Muscle layer of duodenum (tissue), 2 donors: ENCODE data around the gene PLK2.

ENCODE experiments used
- H3K27ac ChIP-seq: one replicate; pipeline ENCODE4 v1.7.0; 2013; ENCODE audit warnings: mild to moderate bottlenecking, low read length
- H3K27me3 ChIP-seq: one replicate; pipeline ENCODE4 v1.7.0; 2013; ENCODE audit warnings: low read depth, mild to moderate bottlenecking, control low read depth, low read length
- H3K36me3 ChIP-seq, 2 donors: one replicate each; pipeline ENCODE4 v1.7.0; 2013; ENCODE audit warnings: low read length in 2 of 2, control low read depth in 1 of 2, mild to moderate bottlenecking in 1 of 2; ENCODE audit not compliant: insufficient read depth in 2 of 2, control insufficient read depth in 1 of 2
- H3K4me1 ChIP-seq, 2 donors: one replicate each; pipeline ENCODE4 v1.7.0; 2013; ENCODE audit warnings: low read length in 2 of 2, mild to moderate bottlenecking in 2 of 2, control low read depth in 1 of 2, moderate library complexity in 1 of 2; ENCODE audit not compliant: insufficient read depth in 2 of 2, control insufficient read depth in 1 of 2
- H3K4me3 ChIP-seq, 2 donors: one replicate each; pipeline ENCODE4 v1.7.0; 2013; ENCODE audit warnings: low read length in 2 of 2, low read depth in 1 of 2, mild to moderate bottlenecking in 1 of 2
- H3K9me3 ChIP-seq, 2 donors: one replicate each; pipeline ENCODE4 v1.7.0; 2013; ENCODE audit warnings: low read length in 2 of 2, control low read depth in 1 of 2, mild to moderate bottlenecking in 1 of 2; ENCODE audit not compliant: control insufficient read depth in 1 of 2
- donor health status: healthy.

Gene PLK2

DNA sequence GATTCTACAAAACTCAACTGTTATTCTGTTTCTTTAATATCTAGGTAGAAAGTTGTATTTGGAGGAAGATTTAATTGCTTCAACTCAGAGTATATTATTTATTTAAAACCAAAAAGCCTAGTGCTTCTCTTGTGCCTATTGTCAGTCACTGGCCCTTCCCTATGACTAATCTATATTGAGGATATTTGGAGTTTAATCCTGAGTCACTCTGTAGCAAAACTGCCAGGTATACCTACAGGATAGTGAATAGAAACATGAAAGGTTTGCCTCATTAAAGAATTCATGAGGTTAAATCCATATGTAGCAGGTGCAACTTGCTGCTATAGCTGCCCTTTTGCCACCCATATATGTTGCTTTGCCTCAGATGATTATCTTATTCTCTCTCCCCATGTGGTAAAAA lies 15.1 kb downstream of the PLK2 start:
- Histone ChIP-seq H3K27me3 (no peaks in the 10 kb centered on the region), H3K4me3 (no peak overlapping the region), H3K27ac (no peak overlapping the region), H3K4me1 (no peaks in the 10 kb centered on the region), H3K36me3 (no peaks in the 10 kb centered on the region), H3K9me3 (peaks cover 0 to 6% of the 10 kb centered on the region in 2 donors)

DNA sequence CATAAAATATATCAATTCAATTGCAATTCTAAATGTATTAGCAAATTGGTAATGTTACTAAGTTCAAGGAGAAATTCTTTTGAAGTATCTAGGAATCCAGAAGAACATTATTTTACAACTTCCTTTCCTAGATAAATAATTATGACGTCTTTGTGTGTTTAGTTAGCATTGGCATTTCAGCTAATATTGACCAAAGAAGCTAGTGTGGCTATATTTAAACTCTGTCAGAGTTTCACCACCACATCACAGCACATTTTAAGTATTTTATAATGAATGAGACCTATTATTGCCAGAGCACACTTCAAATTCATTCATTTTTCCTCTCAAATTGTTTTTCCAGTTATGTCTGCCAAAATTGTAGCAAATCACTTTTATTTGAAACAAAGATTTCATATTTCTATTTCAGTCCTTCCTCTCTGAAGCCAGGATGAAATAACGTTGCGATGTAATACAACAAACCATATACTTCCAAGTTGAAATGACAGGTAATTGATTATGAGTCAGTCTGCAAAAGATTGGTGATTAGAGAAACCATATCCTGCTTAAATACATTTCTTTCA lies 18.9 kb downstream of the PLK2 start:
- Histone ChIP-seq H3K36me3 (no peaks in the 10 kb centered on the region), H3K4me3 (no peak overlapping the region)

DNA sequence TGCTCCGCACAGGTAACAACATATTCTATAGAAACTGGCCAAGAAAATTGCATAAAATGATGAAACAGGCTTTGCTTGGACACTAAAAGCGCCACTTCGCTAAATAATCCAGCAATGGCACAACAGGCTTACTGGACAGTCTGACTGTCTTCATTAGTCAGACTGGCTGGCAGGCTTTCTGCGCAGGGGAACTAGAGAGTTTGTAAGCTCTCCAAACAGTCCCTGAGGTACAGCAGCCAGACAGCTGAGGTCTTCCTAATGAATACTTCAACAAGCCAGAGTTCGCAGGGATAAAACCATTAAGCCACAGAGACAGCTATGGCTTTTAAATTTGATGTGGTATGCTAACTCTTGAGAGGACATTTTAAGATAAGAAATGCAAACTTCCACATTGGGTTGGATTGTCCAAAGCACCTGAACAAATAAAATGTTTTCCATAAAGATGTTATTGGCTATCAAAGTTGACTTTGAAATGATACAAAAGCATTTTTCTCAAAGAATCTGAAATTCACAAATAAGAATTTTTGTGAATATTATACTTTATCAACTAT lies 20.7 kb downstream of the PLK2 start:
- Histone ChIP-seq H3K36me3 (no peaks in the 10 kb centered on the region), H3K4me3 (no peak overlapping the region), H3K27me3 (no peaks in the 10 kb centered on the region), H3K27ac (no peak overlapping the region), H3K9me3 (no peaks in the 10 kb centered on the region), H3K4me1 (no peaks in the 10 kb centered on the region)

More for the DNA sequence above, 18.9 kb downstream of the PLK2 start:
- H3K4me1 ChIP-seq, result no peaks in the 10 kb centered on the region
- H3K27me3 ChIP-seq, result no peaks in the 10 kb centered on the region
- H3K27ac ChIP-seq, result no peak overlapping the region
- H3K9me3 ChIP-seq, result peaks cover 0 to 2% of the 10 kb centered on the region in 2 donors

DNA sequence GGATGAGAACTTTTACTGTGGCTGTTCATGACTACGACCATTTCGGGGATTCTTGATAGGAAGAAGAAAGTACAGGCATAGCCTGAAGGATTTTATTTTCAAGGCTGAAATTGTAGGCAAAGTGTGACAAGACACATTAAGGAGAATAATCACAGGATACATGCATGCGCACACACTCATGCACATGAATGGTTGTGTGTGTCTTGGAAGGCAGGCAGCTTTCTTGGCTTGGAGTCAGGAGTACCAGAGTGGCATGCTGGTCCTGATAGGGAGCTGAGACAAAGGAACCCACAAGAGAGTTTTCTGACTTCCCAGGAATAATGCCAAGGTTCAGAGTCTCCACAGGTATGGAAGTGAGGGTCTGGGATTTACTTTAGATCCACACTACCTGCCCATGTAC lies 22.2 kb downstream of the PLK2 start:
- H3K27me3 ChIP-seq, result no peaks in the 10 kb centered on the region

DNA sequence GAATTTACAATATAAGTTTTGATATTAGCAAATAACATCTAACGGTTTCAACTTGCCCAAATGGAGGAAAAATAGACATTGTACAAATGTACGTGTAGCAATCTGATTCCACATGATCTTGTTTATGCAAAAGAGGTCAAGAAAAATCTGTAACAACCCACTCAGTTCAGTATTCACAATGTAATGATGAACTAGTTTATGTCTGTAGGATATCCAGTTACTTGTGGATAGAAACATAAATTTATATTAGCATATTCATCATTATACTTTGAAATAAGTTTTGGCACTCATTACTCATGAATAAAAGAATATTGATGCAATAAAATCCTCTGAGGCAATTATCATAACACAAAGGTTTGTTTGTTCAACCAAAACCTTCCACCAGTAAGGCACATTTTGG lies 28.1 kb downstream of the PLK2 start:
- Histone ChIP-seq H3K36me3 (no peaks in the 10 kb centered on the region), H3K4me1 (no peaks in the 10 kb centered on the region), H3K27me3 (no peaks in the 10 kb centered on the region), H3K9me3 (no peaks in the 10 kb centered on the region), H3K4me3 (no peak overlapping the region), H3K27ac (no peak overlapping the region)

More for the DNA sequence above, 22.2 kb downstream of the PLK2 start:
- no peak overlapping the region for H3K27ac ChIP-seq
- H3K4me3 ChIP-seq, result no peak overlapping the region
- H3K4me1 ChIP-seq, result no peaks in the 10 kb centered on the region
- H3K9me3 ChIP-seq, result no peaks in the 10 kb centered on the region
- H3K36me3 ChIP-seq, result no peaks in the 10 kb centered on the region

DNA sequence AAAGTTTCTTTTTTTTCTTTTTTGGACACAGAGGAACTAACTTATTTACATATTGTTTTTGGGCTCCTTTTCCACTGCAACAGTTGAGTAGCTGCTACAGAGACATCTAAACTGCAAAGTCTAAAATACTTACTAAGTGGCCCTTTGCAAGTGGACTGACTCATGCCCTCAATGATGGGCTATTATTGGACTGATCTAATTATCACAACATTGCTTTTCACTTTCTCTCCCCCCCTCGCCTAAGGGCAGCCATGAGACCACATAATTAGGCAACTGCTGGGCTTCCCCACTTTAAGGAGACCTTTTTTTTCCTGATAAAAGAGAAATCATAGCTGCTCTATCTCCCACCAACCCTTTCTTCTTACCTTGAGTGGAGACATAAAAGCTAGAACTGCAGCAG lies 47.0 kb downstream of the PLK2 start:
- no peaks in the 10 kb centered on the region for H3K4me1 ChIP-seq
- H3K27ac ChIP-seq, result no peak overlapping the region
- no peak overlapping the region for H3K4me3 ChIP-seq

DNA sequence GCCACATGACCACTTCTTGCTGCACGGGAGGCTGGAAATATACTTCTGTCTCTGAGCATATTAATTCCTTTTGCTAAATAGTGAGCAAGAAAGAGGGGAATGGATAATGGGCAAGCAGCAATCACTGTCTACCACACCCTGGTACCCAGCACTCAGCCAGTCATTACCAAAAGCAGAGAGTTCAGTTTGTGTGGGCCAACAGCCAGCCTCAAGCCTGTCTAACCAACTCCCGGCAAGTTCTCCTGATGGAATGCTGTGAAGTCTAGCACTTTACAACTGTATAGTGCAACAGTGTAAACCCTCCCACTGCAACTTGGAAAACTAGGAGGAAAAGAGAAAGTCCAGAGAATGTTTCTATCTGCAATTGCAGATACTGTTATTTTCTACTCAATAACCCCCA lies 47.8 kb downstream of the PLK2 start:
- Histone ChIP-seq H3K27me3 (no peaks in the 10 kb centered on the region), H3K9me3 (no peaks in the 10 kb centered on the region), H3K36me3 (no peaks in the 10 kb centered on the region), H3K27ac (no peak overlapping the region), H3K4me3 (no peak overlapping the region), H3K4me1 (no peaks in the 10 kb centered on the region)

More for the DNA sequence above, 47.0 kb downstream of the PLK2 start:
- Histone ChIP-seq H3K36me3 (no peaks in the 10 kb centered on the region), H3K9me3 (no peaks in the 10 kb centered on the region), H3K27me3 (no peaks in the 10 kb centered on the region)

DNA sequence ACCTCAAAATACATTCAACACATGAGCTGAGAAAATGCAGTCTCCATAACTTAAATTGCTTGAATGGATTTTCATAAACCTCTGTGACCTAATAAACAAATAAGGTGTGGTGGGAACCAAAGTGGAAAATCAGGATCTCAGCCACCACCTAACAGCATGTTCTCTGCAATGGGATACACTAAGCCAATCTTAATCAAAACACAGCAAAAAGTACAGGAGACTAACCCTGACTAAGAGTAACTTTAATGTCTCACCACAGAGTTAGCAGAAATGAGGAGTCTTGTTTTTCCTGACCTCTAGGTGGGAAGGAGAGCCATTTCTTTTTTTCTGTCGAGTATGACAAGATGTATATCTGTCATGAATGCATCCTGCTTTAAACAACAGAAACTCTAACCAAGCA lies 48.5 kb downstream of the PLK2 start:
- Histone ChIP-seq H3K27me3 (no peaks in the 10 kb centered on the region), H3K4me3 (no peak overlapping the region), H3K9me3 (no peaks in the 10 kb centered on the region), H3K36me3 (no peaks in the 10 kb centered on the region), H3K27ac (no peak overlapping the region), H3K4me1 (no peaks in the 10 kb centered on the region)

DNA sequence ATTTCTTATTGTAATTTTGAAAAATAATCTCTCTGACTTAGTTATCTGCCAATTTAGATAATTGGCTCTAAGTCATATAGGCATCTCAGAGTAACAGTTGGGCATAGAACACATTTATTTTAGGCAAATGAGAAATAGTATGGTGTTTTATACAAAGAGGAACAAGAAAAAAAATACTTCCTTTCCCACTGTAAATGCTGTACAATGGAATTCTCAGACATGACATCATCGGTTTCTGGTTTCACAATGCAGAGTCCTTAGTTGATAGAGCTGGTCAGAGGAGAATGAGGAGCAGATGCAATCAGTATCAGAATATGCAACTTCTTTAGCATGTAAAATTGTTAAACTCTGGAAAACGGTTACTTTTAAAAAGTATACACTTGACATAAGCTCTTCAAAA lies 49.4 kb downstream of the PLK2 start:
- Histone ChIP-seq H3K27me3 (no peaks in the 10 kb centered on the region), H3K4me3 (no peak overlapping the region), H3K36me3 (no peaks in the 10 kb centered on the region), H3K27ac (no peak overlapping the region), H3K9me3 (no peaks in the 10 kb centered on the region), H3K4me1 (no peaks in the 10 kb centered on the region)

DNA sequence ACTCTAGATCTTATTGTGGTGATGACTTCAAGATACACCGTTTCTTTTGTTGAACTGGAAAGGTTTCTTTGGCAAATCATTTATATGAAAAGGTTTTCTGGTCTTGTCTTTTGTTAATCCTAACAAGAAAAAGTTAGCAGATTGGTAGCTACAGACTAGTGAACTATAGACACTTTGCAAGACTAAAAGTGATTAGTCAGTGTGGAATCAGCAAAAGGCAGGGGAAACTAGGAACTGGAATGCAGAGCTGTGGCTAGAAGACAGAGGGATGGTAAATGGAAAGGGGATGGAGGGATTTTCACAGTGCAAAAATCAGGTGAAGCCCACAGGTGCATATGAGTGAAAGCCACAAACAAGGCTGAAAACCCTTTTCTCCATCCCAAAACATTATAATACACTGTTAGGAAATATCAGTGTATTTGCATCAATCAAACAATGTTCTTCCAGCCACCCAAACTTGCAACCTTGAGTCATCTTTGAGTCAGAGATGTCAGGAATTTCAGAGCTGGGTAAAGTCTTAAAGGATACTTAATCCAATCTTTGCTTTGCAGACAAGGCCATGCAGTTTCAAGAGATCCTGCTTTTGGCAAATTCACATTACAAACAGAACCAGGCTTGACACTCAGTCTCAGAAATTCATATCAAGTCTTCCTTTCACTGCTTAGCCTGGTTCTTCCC lies 52.7 kb downstream of the PLK2 start:
- no peak overlapping the region for H3K27ac ChIP-seq
- no peaks in the 10 kb centered on the region for H3K4me1 ChIP-seq
- H3K36me3 ChIP-seq, result no peaks in the 10 kb centered on the region
- no peak overlapping the region for H3K4me3 ChIP-seq
- no peaks in the 10 kb centered on the region for H3K27me3 ChIP-seq
- H3K9me3 ChIP-seq, result no peaks in the 10 kb centered on the region

DNA sequence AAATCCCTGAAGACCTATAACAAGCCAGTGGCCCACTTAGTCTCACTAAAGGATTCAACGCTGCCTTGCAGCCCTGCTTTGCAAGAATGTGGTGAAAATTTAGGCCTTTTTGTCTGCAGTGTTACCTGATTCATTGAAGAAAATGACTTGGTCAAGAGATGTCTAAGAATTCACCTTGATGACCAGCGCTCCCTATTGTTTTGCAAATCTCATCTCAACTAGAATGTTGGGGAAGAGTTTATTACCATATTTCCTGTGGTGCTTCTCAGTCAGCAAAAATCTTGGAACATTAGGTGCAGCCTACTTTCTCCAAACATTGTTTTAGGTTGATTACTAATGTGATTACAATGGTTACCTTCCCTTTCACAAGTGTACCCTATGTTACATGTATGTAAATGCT lies 53.5 kb downstream of the PLK2 start:
- no peak overlapping the region for H3K27ac ChIP-seq
- H3K4me1 ChIP-seq, result no peaks in the 10 kb centered on the region
- no peaks in the 10 kb centered on the region for H3K27me3 ChIP-seq
- H3K9me3 ChIP-seq, result no peaks in the 10 kb centered on the region
- H3K4me3 ChIP-seq, result no peak overlapping the region
- no peaks in the 10 kb centered on the region for H3K36me3 ChIP-seq

DNA sequence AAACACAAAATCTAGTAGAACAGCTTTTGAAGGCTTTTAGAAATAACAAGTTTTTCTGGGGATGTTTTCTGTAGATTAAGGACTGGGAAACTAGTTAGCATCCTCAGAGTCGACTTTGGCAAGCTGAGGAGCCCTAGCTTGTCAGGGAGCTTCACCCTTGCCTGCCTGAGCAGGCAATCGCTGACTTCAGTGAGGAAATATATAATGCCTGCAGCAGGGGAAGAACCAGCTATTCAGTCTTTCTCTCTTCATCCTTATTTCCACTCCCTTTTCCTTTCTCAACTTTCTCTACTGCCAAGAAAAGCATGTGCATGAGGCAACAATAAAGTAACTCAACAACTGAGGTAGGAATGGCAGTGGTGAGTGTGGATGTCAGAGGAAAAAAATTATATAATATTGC lies 54.7 kb downstream of the PLK2 start:
- no peaks in the 10 kb centered on the region for H3K27me3 ChIP-seq
- no peak overlapping the region for H3K4me3 ChIP-seq
- no peaks in the 10 kb centered on the region for H3K9me3 ChIP-seq
- H3K27ac ChIP-seq, result no peak overlapping the region
- H3K4me1 ChIP-seq, result no peaks in the 10 kb centered on the region
- no peaks in the 10 kb centered on the region for H3K36me3 ChIP-seq
